HEK293 (cell line): ENCODE measurements around the gene POLD3.

Experiments used
- CTCF ChIA-PET: fragments of 350-600 bp; formaldehyde crosslinking; extraction: SDS; loops from one replicate; lab custom pipeline; 2021; ENCODE audit warnings: antibody characterized with exemption; lab: Yijun Ruan, JAX
- POLR2A ChIA-PET: fragments of 300-600 bp; formaldehyde crosslinking; extraction: SDS; loops from one replicate; lab custom pipeline; 2020; ENCODE audit warnings: antibody characterized with exemption, inconsistent platforms; lab: Yijun Ruan, JAX
- H3K27ac ChIP-seq: fragments of 200-500 bp; sonication (Bioruptor generic); 2 replicates; pipeline ENCODE4 v1.5.1; 2014; ENCODE audit warnings: low read depth, low read length, control low read depth, inconsistent platforms; ENCODE audit errors: extremely low read depth
- H3K36me3 ChIP-seq, 2 experiments: fragments of 200-500 bp in 1 of 2; sonication (Bioruptor generic) in 1 of 2; 1 replicate in 1 of 2; 2 replicates in 1 of 2; pipeline ENCODE4 v1.5.1; 2014 to 2017; ENCODE audit warnings: inconsistent platforms in 2 of 2, low read length in 2 of 2; ENCODE audit not compliant: control insufficient read depth in 2 of 2, insufficient read depth in 1 of 2
- H3K4me1 ChIP-seq: fragments of 200-500 bp; sonication (Bioruptor generic); 2 replicates; pipeline ENCODE4 v1.5.1; 2014; ENCODE audit warnings: mild to moderate bottlenecking, low read length, inconsistent platforms; ENCODE audit not compliant: control insufficient read depth, insufficient read depth
- H3K4me3 ChIP-seq: 2 replicates; pipeline ENCODE4 v1.5.1; 2011; ENCODE audit warnings: low read depth, mild to moderate bottlenecking, control low read depth, low read length, moderate library complexity
- H3K9me3 ChIP-seq: fragments of 200-500 bp; sonication (Bioruptor generic); 2 replicates; pipeline ENCODE4 v1.5.1; 2014; ENCODE audit warnings: low read depth, low read length, inconsistent platforms; ENCODE audit not compliant: control insufficient read depth, insufficient read depth
- CTCF ChIP-seq: fragments of 450-650 bp; formaldehyde crosslinking; IDR thresholded peaks from 2 replicates; pipeline ENCODE4 v1.5.1; 2016; ENCODE audit warnings: missing biosample characterization, missing genetic modification characterization
- GLI4 ChIP-seq: fragments of 450-650 bp; formaldehyde crosslinking; IDR thresholded peaks from 2 replicates; pipeline ENCODE4 v1.5.1; 2016; ENCODE audit warnings: missing biosample characterization, missing genetic modification characterization
- HOXA7 ChIP-seq: sonication (generic); formaldehyde crosslinking; IDR thresholded peaks from 2 replicates; pipeline ENCODE4 v1.8.1; 2022; ENCODE audit warnings: missing genetic modification reagents, borderline replicate concordance
- KLF9 ChIP-seq: fragments of 450-650 bp; formaldehyde crosslinking; IDR thresholded peaks from 2 replicates; pipeline ENCODE4 v1.5.1; 2016; ENCODE audit warnings: missing biosample characterization, missing genetic modification characterization, low read depth
- OSR2 ChIP-seq: fragments of 450-650 bp; formaldehyde crosslinking; IDR thresholded peaks from 2 replicates; pipeline ENCODE4 v1.5.1; 2016; ENCODE audit warnings: missing biosample characterization, missing genetic modification characterization
- PATZ1 ChIP-seq: fragments of 450-650 bp; formaldehyde crosslinking; IDR thresholded peaks from 2 replicates; pipeline ENCODE4 v1.5.1; 2016; ENCODE audit warnings: missing biosample characterization, missing genetic modification characterization
- REPIN1 ChIP-seq: fragments of 450-650 bp; formaldehyde crosslinking; IDR thresholded peaks from 2 replicates; pipeline ENCODE4 v1.5.1; 2017; ENCODE audit warnings: missing biosample characterization, missing genetic modification characterization, low read depth
- SP2 ChIP-seq: fragments of 450-650 bp; formaldehyde crosslinking; IDR thresholded peaks from 2 replicates; pipeline ENCODE4 v1.5.1; 2016; ENCODE audit warnings: missing biosample characterization, missing genetic modification characterization
- ZBTB17 ChIP-seq: fragments of 450-650 bp; formaldehyde crosslinking; IDR thresholded peaks from 2 replicates; pipeline ENCODE4 v1.5.1; 2016; ENCODE audit warnings: missing biosample characterization, missing genetic modification characterization
- ZBTB8A ChIP-seq: fragments of 450-650 bp; formaldehyde crosslinking; IDR thresholded peaks from 2 replicates; pipeline ENCODE4 v1.5.1; 2016; ENCODE audit warnings: missing biosample characterization, missing genetic modification characterization
- ZIC2 ChIP-seq: fragments of 450-650 bp; formaldehyde crosslinking; IDR thresholded peaks from 2 replicates; pipeline ENCODE4 v1.5.1; 2016; ENCODE audit warnings: missing biosample characterization, missing genetic modification characterization
- ZNF133 ChIP-seq: fragments of 450-650 bp; formaldehyde crosslinking; IDR thresholded peaks from 2 replicates; pipeline ENCODE4 v1.5.1; 2016; ENCODE audit warnings: missing biosample characterization, missing genetic modification characterization
- ZNF140 ChIP-seq: fragments of 450-650 bp; formaldehyde crosslinking; IDR thresholded peaks from 2 replicates; pipeline ENCODE4 v1.5.1; 2016; ENCODE audit warnings: missing biosample characterization, missing genetic modification characterization
- ZNF18 ChIP-seq: fragments of 450-650 bp; formaldehyde crosslinking; IDR thresholded peaks from 2 replicates; pipeline ENCODE4 v1.5.1; 2016; ENCODE audit warnings: missing biosample characterization, missing genetic modification characterization
- ZNF223 ChIP-seq: fragments of 450-650 bp; formaldehyde crosslinking; IDR thresholded peaks from 2 replicates; pipeline ENCODE4 v1.5.1; 2016; ENCODE audit warnings: missing biosample characterization, missing genetic modification characterization
- ZNF23 ChIP-seq: fragments of 450-650 bp; formaldehyde crosslinking; IDR thresholded peaks from 2 replicates; pipeline ENCODE4 v1.5.1; 2016; ENCODE audit warnings: missing biosample characterization, missing genetic modification characterization, borderline replicate concordance
- ZNF24 ChIP-seq: fragments of 450-650 bp; formaldehyde crosslinking; IDR thresholded peaks from 2 replicates; pipeline ENCODE4 v1.5.1; 2016; ENCODE audit warnings: missing biosample characterization, missing genetic modification characterization
- ZNF311 ChIP-seq: fragments of 450-650 bp; formaldehyde crosslinking; IDR thresholded peaks from 2 replicates; pipeline ENCODE4 v1.5.1; 2017; ENCODE audit warnings: missing biosample characterization, missing genetic modification characterization, borderline replicate concordance
- ZNF37A ChIP-seq: fragments of 450-650 bp; IDR thresholded peaks from 2 replicates; pipeline ENCODE4 v1.5.1; 2018; ENCODE audit warnings: missing biosample characterization, missing genetic modification characterization
- ZNF473 ChIP-seq: fragments of 450-650 bp; formaldehyde crosslinking; IDR thresholded peaks from 2 replicates; pipeline ENCODE4 v1.5.1; 2017; ENCODE audit warnings: missing biosample characterization, missing genetic modification characterization
- ZNF530 ChIP-seq: fragments of 450-650 bp; formaldehyde crosslinking; IDR thresholded peaks from 2 replicates; pipeline ENCODE4 v1.5.1; 2016; ENCODE audit warnings: low read depth, missing biosample characterization, missing genetic modification characterization
- ZNF558 ChIP-seq: fragments of 450-650 bp; formaldehyde crosslinking; IDR thresholded peaks from 2 replicates; pipeline ENCODE4 v1.5.1; 2016; ENCODE audit warnings: missing biosample characterization, missing genetic modification characterization
- ZNF621 ChIP-seq: fragments of 450-650 bp; formaldehyde crosslinking; IDR thresholded peaks from 2 replicates; pipeline ENCODE4 v1.5.1; 2017; ENCODE audit warnings: missing biosample characterization, missing genetic modification characterization
- ZNF660 ChIP-seq: fragments of 450-650 bp; IDR thresholded peaks from 2 replicates; pipeline ENCODE4 v1.5.1; 2018; ENCODE audit warnings: missing biosample characterization, mild to moderate bottlenecking, missing genetic modification characterization
- ZNF76 ChIP-seq: fragments of 450-650 bp; formaldehyde crosslinking; IDR thresholded peaks from 2 replicates; pipeline ENCODE4; 2016; ENCODE audit warnings: low read depth, missing biosample characterization, missing genetic modification characterization, borderline replicate concordance
- ZNF792 ChIP-seq: fragments of 450-650 bp; formaldehyde crosslinking; IDR thresholded peaks from 2 replicates; pipeline ENCODE4 v1.5.1; 2016; ENCODE audit warnings: missing biosample characterization, missing genetic modification characterization
- ZSCAN18 ChIP-seq: fragments of 450-650 bp; formaldehyde crosslinking; IDR thresholded peaks from 2 replicates; pipeline ENCODE4 v1.5.1; 2016; ENCODE audit warnings: missing biosample characterization, missing genetic modification characterization

POLD3 gene

GRCh38 chr11:74680035-74680671 is 87.8 kb downstream of the POLD3 start:
- no peak for TF ChIP-seq ZBTB17 (tag by site-specific recombination)
- no peak for TF ChIP-seq ZNF76 (tag by site-specific recombination)
- TF ChIP-seq REPIN1 (tag by site-specific recombination): no peak
- TF ChIP-seq ZNF558 (tag by site-specific recombination): no peak
- TF ChIP-seq ZIC2 (tag by site-specific recombination): no peak
- no peak for TF ChIP-seq ZNF473 (tag by site-specific recombination)
- no peak for TF ChIP-seq ZNF133
- no peak for TF ChIP-seq ZNF311 (tag by site-specific recombination)
- no peak for TF ChIP-seq CTCF (tag by site-specific recombination)
- no peak for TF ChIP-seq PATZ1 (tag by site-specific recombination)
- no peak for TF ChIP-seq HOXA7 (CRISPR knock-in tag)
- no peak for TF ChIP-seq GLI4
- TF ChIP-seq ZNF18: no peak
- TF ChIP-seq ZNF24 (tag by site-specific recombination): no peak
- no peak for TF ChIP-seq ZBTB8A (tag by site-specific recombination)
- no peak for TF ChIP-seq ZNF792 (tag by site-specific recombination)
- TF ChIP-seq OSR2 (tag by site-specific recombination): no peak
- Histone ChIP-seq H3K4me1 (no peaks in the 10 kb centered on the region), H3K4me3 (no peak overlapping the region), H3K27ac (no peak overlapping the region), H3K9me3 (no peaks in the 10 kb centered on the region), H3K36me3 (no peaks in the 10 kb centered on the region)
- ChIA-PET POLR2A (no interaction called here), CTCF (interaction anchor here (1.0 kb wide), 1 partner anchor 22 kb away, joined by 3 read pairs; no protein-coding TSS in a partner anchor)

- Histone ChIP-seq H3K36me3 (no peaks in the 10 kb centered on the region), H3K27ac (no peak overlapping the region), H3K9me3 (no peaks in the 10 kb centered on the region), H3K4me3 (no peak overlapping the region), H3K4me1 (no peaks in the 10 kb centered on the region)
- ChIA-PET POLR2A (no interaction called here), CTCF (interaction anchor here (0.5 kb wide), 1 partner anchor 177 kb away, joined by 5 read pairs; no protein-coding TSS in a partner anchor)
- TF ChIP-seq ZSCAN18 (tag by site-specific recombination): no peak
- TF ChIP-seq SP2 (tag by site-specific recombination): no peak
- no peak for TF ChIP-seq ZNF530 (tag by site-specific recombination)
- TF ChIP-seq KLF9: no peak
- TF ChIP-seq ZNF37A (tag by site-specific recombination): no peak
- no peak for TF ChIP-seq ZNF223 (tag by site-specific recombination)
- TF ChIP-seq ZNF621 (tag by site-specific recombination): no peak
- TF ChIP-seq ZNF23 (tag by site-specific recombination): no peak
- TF ChIP-seq ZNF660 (tag by site-specific recombination): no peak
- TF ChIP-seq ZNF140 (tag by site-specific recombination): no peak
Measured at GRCh38 chr11:74680703-74681531, 88.5 kb downstream of the POLD3 start.
